K562 (cell line): ENCODE data around the gene SYPL2. TPM values are rescaled to one million over a fixed set of nuclear protein-coding genes. Genes with fewer than 3 reads are reported as not detected.

Experiments
- ATAC-seq: fragments of 200-7000 bp; cut with Tn5 transposase; 3 replicates; pipeline ENCODE4 v1.9.1; 2020; ENCODE audit warnings: moderate library complexity
- BruUV-seq: library from RNA; stranded (reverse); fragments of 400-500 nt; replicated peaks from 2 replicates; lab custom pipeline; 2021; lab: Mats Ljungman, UMichigan
- CTCF ChIA-PET: fragments of 300-600 bp; formaldehyde crosslinking; extraction: SDS; loops from one replicate; lab custom pipeline; 2021; ENCODE audit warnings: low intra/inter-chr PET ratio; lab: Yijun Ruan, JAX
- POLR2A ChIA-PET: fragments of 300-600, 350-650 bp; sonication (Branson Sonifier 250); formaldehyde crosslinking; extraction: SDS; loops from one replicate; lab custom pipeline; 2021; ENCODE audit warnings: antibody characterized with exemption, inconsistent platforms; lab: Yijun Ruan, JAX
- DNase-seq, 4 experiments: peaks; one replicate each; pipeline versions ENCODE4 v3.0.0 to v3.0.0-alpha.2; 2011 to 2018; ENCODE audit warnings: low spot score in 3 of 4, mixed read lengths in 3 of 4; ENCODE audit errors: extremely low read depth in 1 of 4
- FAIRE-seq: peaks from 2 replicates; lab custom pipeline; 2011; peaks lifted over from hg19 to GRCh38; lab: Jason Lieb, UNC
- H2AFZ ChIP-seq: 2 replicates; pipeline ENCODE4 v1.6.0; 2011; ENCODE audit warnings: low read depth, low read length, control low read depth, inconsistent platforms
- H3K27ac ChIP-seq: fragments of 200-600 bp; 3 replicates; pipeline ENCODE4 v1.8.0; 2011; ENCODE audit warnings: low read depth, mild to moderate bottlenecking, control low read depth, inconsistent platforms, low read length, moderate library complexity, mixed read lengths; ENCODE audit errors: extremely low read depth
- H3K27me3 ChIP-seq, 2 experiments: fragments of 300-600 bp in 1 of 2; 2 replicates in 1 of 2; 3 replicates in 1 of 2; pipeline versions ENCODE4 v1.6.0 to v1.8.0; 2011; ENCODE audit warnings: inconsistent platforms in 2 of 2, low read length in 2 of 2, mild to moderate bottlenecking in 1 of 2, mixed read lengths in 1 of 2, moderate library complexity in 1 of 2; ENCODE audit not compliant: control insufficient read depth in 2 of 2, insufficient read depth in 2 of 2
- H3K36me3 ChIP-seq: fragments of 300-600 bp; 3 replicates; pipeline ENCODE4 v1.8.0; 2011; ENCODE audit warnings: mild to moderate bottlenecking, low read length, inconsistent platforms; ENCODE audit not compliant: control insufficient read depth, insufficient read depth
- H3K4me1 ChIP-seq, 2 experiments: fragments of 200-600 bp in 1 of 2; replicated peaks in 1 of 2; 2 replicates in 1 of 2; 3 replicates in 1 of 2; pipeline versions ENCODE4 v1.5.1 to v1.8.0; 2011; ENCODE audit warnings: inconsistent platforms in 2 of 2, low read length in 2 of 2, mild to moderate bottlenecking in 1 of 2, mixed read lengths in 1 of 2, moderate library complexity in 1 of 2; ENCODE audit not compliant: control insufficient read depth in 2 of 2, insufficient read depth in 2 of 2
- H3K4me2 ChIP-seq: 2 replicates; pipeline ENCODE4 v1.6.1; 2011; ENCODE audit warnings: low read length, control low read depth, inconsistent platforms, mixed read lengths; ENCODE audit not compliant: insufficient read depth
- H3K4me3 ChIP-seq: fragments of 200-600 bp; sonication (generic), shearing (Covaris generic); 2 replicates; pipeline ENCODE4 v1.5.1; 2016; ENCODE audit warnings: control low read depth, inconsistent platforms
- H3K79me2 ChIP-seq: fragments of 200-600 bp; 3 replicates; pipeline ENCODE4 v1.8.0; 2011; ENCODE audit warnings: low read length, inconsistent platforms; ENCODE audit not compliant: control insufficient read depth, insufficient read depth
- H3K9ac ChIP-seq, 2 experiments: 2 replicates each; pipeline versions ENCODE4 v1.6.0 to v1.6.1; 2011; ENCODE audit warnings: low read depth in 2 of 2, low read length in 2 of 2, control low read depth in 1 of 2, inconsistent platforms in 1 of 2, mild to moderate bottlenecking in 1 of 2, mixed read lengths in 1 of 2; ENCODE audit not compliant: insufficient read depth in 1 of 2
- H3K9me1 ChIP-seq: one replicate; pipeline ENCODE4 v1.6.0; 2011; ENCODE audit warnings: inconsistent platforms, mild to moderate bottlenecking, low read length, moderate library complexity; ENCODE audit not compliant: control insufficient read depth, insufficient read depth
- H3K9me3 ChIP-seq: replicated peaks from 2 replicates; pipeline ENCODE4 v1.5.1; 2011; ENCODE audit warnings: low read depth, low read length, inconsistent platforms; ENCODE audit not compliant: control insufficient read depth, insufficient read depth
- H4K20me1 ChIP-seq: replicated peaks from 2 replicates; pipeline ENCODE4 v1.6.1; 2011; ENCODE audit warnings: low read length, inconsistent platforms, mixed read lengths; ENCODE audit not compliant: control insufficient read depth, insufficient read depth
- AFF4 ChIP-seq: sonication (generic); formaldehyde crosslinking; IDR thresholded peaks from 2 replicates; pipeline ENCODE4 v1.8.0; 2023; ENCODE audit warnings: mild to moderate bottlenecking, missing genetic modification reagents
- CBFA2T3 ChIP-seq: fragments of 450-650 bp; IDR thresholded peaks from 2 replicates; pipeline ENCODE4 v1.6.1; 2017
- CBFB ChIP-seq: sonication (generic); formaldehyde crosslinking; IDR thresholded peaks from 2 replicates; pipeline ENCODE4 v1.4.0; 2020; ENCODE audit warnings: mild to moderate bottlenecking, missing genetic modification reagents
- CCNT2 ChIP-seq: IDR thresholded peaks from 2 replicates; pipeline ENCODE4 v1.6.1; 2011; ENCODE audit warnings: borderline replicate concordance, low read depth, mild to moderate bottlenecking, moderate library complexity, mixed read lengths, low read length; ENCODE audit not compliant: insufficient read length; ENCODE audit errors: extremely low read depth
- E2F5 ChIP-seq: sonication (generic); formaldehyde crosslinking; IDR thresholded peaks from 2 replicates; pipeline ENCODE4 v1.8.0; 2022; ENCODE audit warnings: mild to moderate bottlenecking, missing genetic modification reagents
- EGR1 ChIP-seq: fragments of 450-650 bp; conservative IDR thresholded peaks from 2 replicates; pipeline ENCODE4 v1.6.1; 2017; ENCODE audit warnings: mild to moderate bottlenecking
- ELK1 ChIP-seq: sonication (generic); formaldehyde crosslinking; IDR thresholded peaks from 2 replicates; pipeline ENCODE4 v1.8.1; 2022; ENCODE audit warnings: missing genetic modification reagents
- HSF4 ChIP-seq: fragments of 250-450 bp; sonication (Bioruptor Pico); IDR thresholded peaks from 2 replicates; pipeline ENCODE4 v2.1.2; 2022; ENCODE audit warnings: mild to moderate bottlenecking, moderate library complexity, borderline replicate concordance
- LCOR ChIP-seq: sonication (generic); formaldehyde crosslinking; IDR thresholded peaks from 2 replicates; pipeline ENCODE4 v1.8.0; 2022; ENCODE audit warnings: mild to moderate bottlenecking, missing genetic modification reagents
- NFE2 ChIP-seq: IDR thresholded peaks from 2 replicates; pipeline ENCODE4 v1.6.1; 2014; ENCODE audit warnings: antibody characterized with exemption, low read depth
- PTBP1 ChIP-seq: fragments of 200-400 bp; formaldehyde crosslinking; IDR thresholded peaks from 2 replicates; pipeline ENCODE4 v1.6.1; 2017; ENCODE audit warnings: low read depth, low read length
- SIX5 ChIP-seq, 2 experiments: IDR thresholded peaks; 2 replicates each; pipeline ENCODE4 v1.6.1; 2011; ENCODE audit warnings: low read length in 2 of 2, borderline replicate concordance in 1 of 2, low read depth in 1 of 2, mild to moderate bottlenecking in 1 of 2, moderate library complexity in 1 of 2; ENCODE audit not compliant: insufficient read depth in 1 of 2
- TFAP4 ChIP-seq: sonication (generic); formaldehyde crosslinking; IDR thresholded peaks from 2 replicates; pipeline ENCODE4 v1.8.0; 2022; ENCODE audit warnings: missing genetic modification reagents, mild to moderate bottlenecking, moderate library complexity, borderline replicate concordance
- YY1 ChIP-seq, 3 experiments: IDR thresholded peaks; 2 replicates each; pipeline ENCODE4 v1.6.1; 2011; ENCODE audit warnings: low read length in 2 of 3, mild to moderate bottlenecking in 2 of 3, moderate library complexity in 2 of 3, borderline replicate concordance in 1 of 3, control low read depth in 1 of 3, low read depth in 1 of 3; ENCODE audit not compliant: insufficient read depth in 3 of 3, insufficient replicate concordance in 2 of 3, control insufficient read depth in 1 of 3, insufficient read length in 1 of 3; ENCODE audit errors: extremely low read depth in 1 of 3
- WGBS: fragments of 100-300 bp; shearing (Covaris generic); methylation state at CpG from one replicate; pipeline ENCODE4 v1.1.6; 2016; ENCODE audit warnings: low coverage, mixed read lengths; ENCODE audit not compliant: insufficient coverage; ENCODE audit errors: missing lambda C conversion rate; 5-methylcytosine and 5-hydroxymethylcytosine counted together
- in situ Hi-C: fragments of 300-500 bp; cut with MboI; formaldehyde crosslinking; loops from 4 replicates; pipeline ENCODE4 v1.15.0; 2018; ENCODE audit warnings: inconsistent platforms, mixed read lengths
- intact Hi-C: fragments of 100-400 bp; cut with micrococcal nuclease; formaldehyde crosslinking; loops from 2 replicates; pipeline ENCODE4 v1.14.2; 2022
- polyA plus RNA-seq, 8 experiments: library from polyadenylated mRNA; depleted of rRNA in 4 of 8; stranded (reverse) in 5 of 8; unstranded in 3 of 8; fragments of >200 nt; fragmentation: Nextera tagmentation in 2 of 8; fragmentation: Illumina TruSeq in 1 of 8; extraction: Ambion mirVana in 2 of 8; extraction: Trizol in 1 of 8; gene quantifications; 2 replicates each; pipeline versions ENCODE4 v1.2.1 to v1.2.3, GENCODE V29; 2011 to 2014; ENCODE audit warnings: inconsistent platforms in 1 of 8, missing spikeins in 1 of 8
- total RNA-seq, 7 experiments: library from RNA; depleted of rRNA in 6 of 7; stranded (reverse); fragments of >200 nt in 6 of 7; fragmentation: Illumina TruSeq in 2 of 7; extraction: Trizol in 2 of 7; gene quantifications; 2 replicates each; pipeline versions ENCODE4 v1.2.1 to v1.2.3, GENCODE V29; 2011 to 2021; ENCODE audit warnings: low replicate concordance in 1 of 7

SYPL2 gene
- total and polyA plus RNA-seq, 9 of the 15 experiments (the other 6 are each of a cell fraction or from before 2014, with no cell fraction given), result 0.03 to 0.20 (median 0.07) TPM; not detected in 2

- no peak overlapping the region for H3K4me3 ChIP-seq
- intact Hi-C loops (no loop called here), in situ Hi-C loops (no loop called here)
- 0 out of 4 replicates have a peak overlapping the region, but pooled peaks of 1 of the 2 experiments have one; percentile 4 for H3K9ac ChIP-seq
- H3K79me2 ChIP-seq, result no peaks in the 10 kb centered on the region
- H3K36me3 ChIP-seq, result no peaks in the 10 kb centered on the region
- no peaks in the 10 kb centered on the region for H3K9me3 ChIP-seq
- peaks cover 46 to 90% of the 10 kb centered on the region in 2 experiments for H3K27me3 ChIP-seq
- no TSS peak for BruUV-seq
- H4K20me1 ChIP-seq, result 0 out of 2 replicates have a peak, but pooled peaks cover 4% of the 10 kb centered on the region
- H3K4me1 ChIP-seq, result peaks cover 6 to 11% of the 10 kb centered on the region in 2 experiments; a peak in 4 of 5 replicates
- H3K4me2 ChIP-seq, result 0 out of 2 replicates have a peak overlapping the region, but pooled peaks have one; percentile 22
- ATAC-seq, result peak; percentile 15; the same call in 1 of the 3 replicates
- ChIA-PET POLR2A (interaction anchor here (0.8 kb wide), 1 partner anchor 33 kb away, joined by 3 read pairs; no protein-coding TSS in a partner anchor), CTCF (no interaction called here)
- 10% methylated on average over 8 of the region's 8 CpGs for WGBS
- H3K27ac ChIP-seq, result no peak overlapping the region
- peak overlapping the region; percentile 10; the same call in 1 of the 2 replicates for H2AFZ ChIP-seq
- no peaks in the 10 kb centered on the region for H3K9me1 ChIP-seq
- peak in 3 of 4 experiments; percentile 41 to 66 (median 61) for DNase-seq
- no peak for FAIRE-seq
- TF ChIP-seq NFE2 (peak; percentile 25; the same call in 1 of the 2 replicates), LCOR (CRISPR knock-in tag) (no peak), TFAP4 (CRISPR knock-in tag) (no peak), CBFA2T3 (peak; percentile 28; the same call in 1 of the 2 replicates), E2F5 (no peak), PTBP1 (no peak), YY1 (IDR thresholded peaks at IDR 0.05; ENCODE audit: borderline replicate concordance in 1 of 3, control insufficient read depth in 1 of 3, extremely low read depth in 1 of 3, insufficient read depth in 3 of 3, insufficient read length in 1 of 3, insufficient replicate concordance in 2 of 3, low read depth in 1 of 3, low read length in 2 of 3) (peak in 1 of 3 experiments; percentile 75), HSF4 (CRISPR knock-in tag) (no peak), CBFB (CRISPR knock-in tag) (peak; percentile 28; the same call in 1 of the 2 replicates), CCNT2 (no peak), SIX5 (IDR thresholded peaks at IDR 0.05; ENCODE audit: borderline replicate concordance in 1 of 2, insufficient read depth in 1 of 2, low read depth in 1 of 2, low read length in 2 of 2) (no peak), EGR1 (peak; percentile 10; the same call in 1 of the 2 replicates), AFF4 (no peak), ELK1 (CRISPR knock-in tag) (no peak)
Measured at GRCh38 chr1:109476825-109477224, 10.5 kb downstream of the SYPL2 start.
